Measurements from ENCODE around the gene RNF214. TPM values are rescaled to one million over a fixed set of nuclear protein-coding genes. Genes with fewer than 3 reads are reported as not detected.

Gene RNF214
- total and polyA plus RNA-seq, 10 of the 15 experiments (the other 5 are each of a cell fraction or from before 2014, with no cell fraction given): 4.8 to 16.8 (median 10.5) TPM

DNA sequence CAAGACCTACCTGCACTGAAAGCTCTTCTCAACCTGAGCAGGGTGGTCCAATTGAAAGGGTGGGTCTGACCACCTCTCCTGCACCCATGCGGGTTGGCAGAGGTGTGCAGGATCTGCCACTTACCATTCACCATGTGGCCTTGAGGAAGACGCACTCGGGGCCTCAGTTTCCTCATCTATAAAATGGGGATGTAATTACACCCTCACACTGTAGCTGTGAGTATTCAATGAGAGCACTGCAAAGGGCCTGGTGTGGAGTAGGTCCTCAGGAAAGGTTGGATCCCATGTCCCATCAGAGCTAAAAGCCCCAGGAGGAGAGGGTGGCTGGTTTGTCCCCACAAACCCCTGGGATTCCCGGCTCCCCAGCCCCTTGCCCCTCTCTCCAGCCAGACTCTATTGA is 33.9 kb upstream of the RNF214 start:
- H3K4me2 ChIP-seq (ENCODE audit: control insufficient read depth, insufficient read depth): no peak overlapping the region
- CTCF ChIA-PET: interaction anchor here (2.1 kb wide), 1 partner anchor 17 kb away, joined by 5 read pairs; no protein-coding TSS in a partner anchor

More for the DNA sequence above, 33.9 kb upstream of the RNF214 start:
- Histone ChIP-seq H3K27ac (ENCODE audit: control insufficient read depth, insufficient read depth) (no peak overlapping the region), H3K4me1 (ENCODE audit: control insufficient read depth, insufficient read depth, low read length) (no peaks in the 10 kb centered on the region), H3K9me3 (replicated peaks; ENCODE audit: control insufficient read depth, insufficient read depth, low read length) (no peaks in the 10 kb centered on the region), H3K79me2 (ENCODE audit: control insufficient read depth, insufficient read depth, low read length) (no peaks in the 10 kb centered on the region), H4K20me1 (ENCODE audit: control insufficient read depth, insufficient read depth) (no peaks in the 10 kb centered on the region), H2AFZ (ENCODE audit: control insufficient read depth, low read depth, low read length) (no peak overlapping the region), H3K36me3 (ENCODE audit: control insufficient read depth in 2 of 2, insufficient read depth in 2 of 2, low read length in 1 of 2) (no peaks in the 10 kb centered on the region; a peak in 1 of 4 replicates), H3K4me3 (no peak overlapping the region), H3K27me3 (replicated peaks in 1 of 2; ENCODE audit: control insufficient read depth in 2 of 2, insufficient read depth in 2 of 2, low read length in 1 of 2) (no peaks in the 10 kb centered on the region), H3K9ac (ENCODE audit: control insufficient read depth, insufficient read depth, low read length) (no peak overlapping the region)
- DNase-seq (ENCODE audit: low read depth, low spot score) (no peak), ATAC-seq (no peak), FAIRE-seq (no peak)
- ChIA-PET RAD21 (ENCODE audit: unreplicated experiment) (no interaction called here), POLR2A (no interaction called here), SMC1A (ENCODE audit: uncharacterized antibody, unreplicated experiment) (no interaction called here)
- WGBS (ENCODE audit: insufficient coverage, insufficient replicate concordance, low lambda C conversion rate, missing lambda C conversion rate): 83% methylated on average over 4 of the region's 4 CpGs
- in situ Hi-C loops (cut with MboI) (no loop called here), intact Hi-C loops (cut with micrococcal nuclease; ENCODE audit: unreplicated experiment) (no loop called here)
- no peak for TF ChIP-seq BMI1 (IDR thresholded peaks at IDR 0.05; ENCODE audit: borderline replicate concordance)
- no peak for TF ChIP-seq IKZF1 (conservative IDR thresholded peaks at IDR 0.05)
- TF ChIP-seq IKZF2 (IDR thresholded peaks at IDR 0.05): no peak
- no peak for TF ChIP-seq FOXK2 (IDR thresholded peaks at IDR 0.05)
- TF ChIP-seq, protein P1, sequence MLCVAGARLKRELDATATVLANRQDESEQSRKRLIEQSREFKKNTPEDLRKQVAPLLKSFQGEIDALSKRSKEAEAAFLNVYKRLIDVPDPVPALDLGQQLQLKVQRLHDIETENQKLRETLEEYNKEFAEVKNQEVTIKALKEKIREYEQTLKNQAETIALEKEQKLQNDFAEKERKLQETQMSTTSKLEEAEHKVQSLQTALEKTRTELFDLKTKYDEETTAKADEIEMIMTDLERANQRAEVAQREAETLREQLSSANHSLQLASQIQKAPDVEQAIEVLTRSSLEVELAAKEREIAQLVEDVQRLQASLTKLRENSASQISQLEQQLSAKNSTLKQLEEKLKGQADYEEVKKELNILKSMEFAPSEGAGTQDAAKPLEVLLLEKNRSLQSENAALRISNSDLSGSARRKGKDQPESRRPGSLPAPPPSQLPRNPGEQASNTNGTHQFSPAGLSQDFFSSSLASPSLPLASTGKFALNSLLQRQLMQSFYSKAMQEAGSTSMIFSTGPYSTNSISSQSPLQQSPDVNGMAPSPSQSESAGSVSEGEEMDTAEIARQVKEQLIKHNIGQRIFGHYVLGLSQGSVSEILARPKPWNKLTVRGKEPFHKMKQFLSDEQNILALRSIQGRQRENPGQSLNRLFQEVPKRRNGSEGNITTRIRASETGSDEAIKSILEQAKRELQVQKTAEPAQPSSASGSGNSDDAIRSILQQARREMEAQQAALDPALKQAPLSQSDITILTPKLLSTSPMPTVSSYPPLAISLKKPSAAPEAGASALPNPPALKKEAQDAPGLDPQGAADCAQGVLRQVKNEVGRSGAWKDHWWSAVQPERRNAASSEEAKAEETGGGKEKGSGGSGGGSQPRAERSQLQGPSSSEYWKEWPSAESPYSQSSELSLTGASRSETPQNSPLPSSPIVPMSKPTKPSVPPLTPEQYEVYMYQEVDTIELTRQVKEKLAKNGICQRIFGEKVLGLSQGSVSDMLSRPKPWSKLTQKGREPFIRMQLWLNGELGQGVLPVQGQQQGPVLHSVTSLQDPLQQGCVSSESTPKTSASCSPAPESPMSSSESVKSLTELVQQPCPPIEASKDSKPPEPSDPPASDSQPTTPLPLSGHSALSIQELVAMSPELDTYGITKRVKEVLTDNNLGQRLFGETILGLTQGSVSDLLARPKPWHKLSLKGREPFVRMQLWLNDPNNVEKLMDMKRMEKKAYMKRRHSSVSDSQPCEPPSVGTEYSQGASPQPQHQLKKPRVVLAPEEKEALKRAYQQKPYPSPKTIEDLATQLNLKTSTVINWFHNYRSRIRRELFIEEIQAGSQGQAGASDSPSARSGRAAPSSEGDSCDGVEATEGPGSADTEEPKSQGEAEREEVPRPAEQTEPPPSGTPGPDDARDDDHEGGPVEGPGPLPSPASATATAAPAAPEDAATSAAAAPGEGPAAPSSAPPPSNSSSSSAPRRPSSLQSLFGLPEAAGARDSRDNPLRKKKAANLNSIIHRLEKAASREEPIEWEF (IDR thresholded peaks at IDR 0.05; ENCODE audit: insufficient replicate concordance, low read depth, low read length): no peak
- TF ChIP-seq BCLAF1 (IDR thresholded peaks at IDR 0.05): no peak
- TF ChIP-seq, protein P2, sequence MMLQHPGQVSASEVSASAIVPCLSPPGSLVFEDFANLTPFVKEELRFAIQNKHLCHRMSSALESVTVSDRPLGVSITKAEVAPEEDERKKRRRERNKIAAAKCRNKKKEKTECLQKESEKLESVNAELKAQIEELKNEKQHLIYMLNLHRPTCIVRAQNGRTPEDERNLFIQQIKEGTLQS (IDR thresholded peaks at IDR 0.05; ENCODE audit: borderline replicate concordance, extremely low read depth, low read depth, low read length): no peak
- no TSS peak for BruUV-seq (replicated peaks)
